ENCODE data around the gene MIPOL1. TPM values are rescaled to one million over a fixed set of nuclear protein-coding genes. Genes with fewer than 3 reads are reported as not detected.

MIPOL1 gene
- total RNA-seq, 2 experiments from 2014 or later, result not detected

GRCh38 chr14:37592482-37593408, 395.0 kb downstream of the MIPOL1 start:
- Histone ChIP-seq H3K4me3 (ENCODE audit: low read depth, low read length, poor library complexity, severe bottlenecking) (no peak overlapping the region), H3K4me1 (ENCODE audit: insufficient read depth, low read length, poor library complexity, severe bottlenecking) (no peaks in the 10 kb centered on the region), H3K27ac (ENCODE audit: low read depth, low read length, poor library complexity, severe bottlenecking) (no peak overlapping the region), H3K9me3 (ENCODE audit: low read length) (0 out of 2 replicates have a peak, but pooled peaks cover 4% of the 10 kb centered on the region), H3K9me2 (ENCODE audit: insufficient read depth, low read length) (no peaks in the 10 kb centered on the region), H3K36me3 (ENCODE audit: insufficient read depth, low read length) (no peaks in the 10 kb centered on the region), H3K79me2 (ENCODE audit: insufficient read depth, low read depth, low read length) (no peaks in the 10 kb centered on the region), H3K4me2 (ENCODE audit: low read length) (no peak overlapping the region), H4K20me1 (ENCODE audit: insufficient read depth, low read length) (no peaks in the 10 kb centered on the region), H2AFZ (ENCODE audit: low read length) (no peak overlapping the region)
- BruUV-seq (replicated peaks), result no TSS peak
- ChIA-PET CTCF (ENCODE audit: unreplicated experiment) (no interaction called here), POLR2A (interaction anchor here (0.6 kb wide), 1 partner anchor 64 kb away, joined by 3 read pairs; no protein-coding TSS in a partner anchor)
- no peak for DNase-seq (ENCODE audit: low spot score)
- intact Hi-C loops (cut with micrococcal nuclease; ENCODE audit: unreplicated experiment), result no loop called here
- TF ChIP-seq, protein P1, sequence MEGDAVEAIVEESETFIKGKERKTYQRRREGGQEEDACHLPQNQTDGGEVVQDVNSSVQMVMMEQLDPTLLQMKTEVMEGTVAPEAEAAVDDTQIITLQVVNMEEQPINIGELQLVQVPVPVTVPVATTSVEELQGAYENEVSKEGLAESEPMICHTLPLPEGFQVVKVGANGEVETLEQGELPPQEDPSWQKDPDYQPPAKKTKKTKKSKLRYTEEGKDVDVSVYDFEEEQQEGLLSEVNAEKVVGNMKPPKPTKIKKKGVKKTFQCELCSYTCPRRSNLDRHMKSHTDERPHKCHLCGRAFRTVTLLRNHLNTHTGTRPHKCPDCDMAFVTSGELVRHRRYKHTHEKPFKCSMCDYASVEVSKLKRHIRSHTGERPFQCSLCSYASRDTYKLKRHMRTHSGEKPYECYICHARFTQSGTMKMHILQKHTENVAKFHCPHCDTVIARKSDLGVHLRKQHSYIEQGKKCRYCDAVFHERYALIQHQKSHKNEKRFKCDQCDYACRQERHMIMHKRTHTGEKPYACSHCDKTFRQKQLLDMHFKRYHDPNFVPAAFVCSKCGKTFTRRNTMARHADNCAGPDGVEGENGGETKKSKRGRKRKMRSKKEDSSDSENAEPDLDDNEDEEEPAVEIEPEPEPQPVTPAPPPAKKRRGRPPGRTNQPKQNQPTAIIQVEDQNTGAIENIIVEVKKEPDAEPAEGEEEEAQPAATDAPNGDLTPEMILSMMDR (conservative IDR thresholded peaks at IDR 0.05; ENCODE audit: low read length), result no peak
- TF ChIP-seq EZH2phosphoT487 (IDR thresholded peaks at IDR 0.05; ENCODE audit: borderline replicate concordance, low read depth, low read length), result no peak

GRCh38 chr14:37593511-37594237, 395.9 kb downstream of the MIPOL1 start:
- POLR2A ChIA-PET, result interaction anchor here (0.6 kb wide), 1 partner anchor 65 kb away, joined by 3 read pairs; no protein-coding TSS in a partner anchor
- intact Hi-C loops (cut with micrococcal nuclease; ENCODE audit: unreplicated experiment), result no loop called here
- no peaks in the 10 kb centered on the region for H3K79me2 ChIP-seq (ENCODE audit: insufficient read depth, low read depth, low read length)
- TF ChIP-seq, protein P1 (conservative IDR thresholded peaks at IDR 0.05; ENCODE audit: low read length), result no peak
- TF ChIP-seq EZH2phosphoT487 (IDR thresholded peaks at IDR 0.05; ENCODE audit: borderline replicate concordance, low read depth, low read length), result no peak
- no TSS peak for BruUV-seq (replicated peaks)
- H2AFZ ChIP-seq (ENCODE audit: low read length), result no peak overlapping the region
- CTCF ChIA-PET (ENCODE audit: unreplicated experiment), result no interaction called here
- H4K20me1 ChIP-seq (ENCODE audit: insufficient read depth, low read length), result no peaks in the 10 kb centered on the region
- H3K27ac ChIP-seq (ENCODE audit: low read depth, low read length, poor library complexity, severe bottlenecking), result no peak overlapping the region
- no peaks in the 10 kb centered on the region for H3K9me2 ChIP-seq (ENCODE audit: insufficient read depth, low read length)
- 0 out of 2 replicates have a peak, but pooled peaks cover 4% of the 10 kb centered on the region for H3K9me3 ChIP-seq (ENCODE audit: low read length)
- no peak overlapping the region for H3K4me3 ChIP-seq (ENCODE audit: low read depth, low read length, poor library complexity, severe bottlenecking)
- no peaks in the 10 kb centered on the region for H3K4me1 ChIP-seq (ENCODE audit: insufficient read depth, low read length, poor library complexity, severe bottlenecking)
- no peaks in the 10 kb centered on the region for H3K36me3 ChIP-seq (ENCODE audit: insufficient read depth, low read length)
- no peak overlapping the region for H3K4me2 ChIP-seq (ENCODE audit: low read length)
- no peak for DNase-seq (ENCODE audit: low spot score)
